MM.1S (cell line): ENCODE data around the gene CNTN5.

Experiments
- DNase-seq: peaks from one replicate; pipeline ENCODE4 v3.0.0-alpha.2; 2015
- H2AFZ ChIP-seq: fragments of 300-600 bp; sonication (generic); 2 replicates; pipeline ENCODE4 v1.6.0; 2016; ENCODE audit warnings: antibody characterized with exemption, low read length
- H3F3A ChIP-seq: fragments of 300-600 bp; sonication (generic); 2 replicates; pipeline ENCODE4 v1.6.1; 2016; ENCODE audit warnings: mild to moderate bottlenecking, antibody characterized with exemption, low read length, moderate library complexity, mixed read lengths; ENCODE audit not compliant: insufficient read depth
- H3K27ac ChIP-seq: fragments of 300-600 bp; sonication (generic); 2 replicates; pipeline ENCODE4 v1.5.1; 2016; ENCODE audit warnings: mild to moderate bottlenecking, low read length
- H3K27me3 ChIP-seq: fragments of 300-600 bp; sonication (generic); replicated peaks from 2 replicates; pipeline ENCODE4 v1.6.0; 2016; ENCODE audit warnings: low read length; ENCODE audit not compliant: insufficient read depth
- H3K36me3 ChIP-seq: fragments of 300-600 bp; sonication (generic); replicated peaks from 2 replicates; pipeline ENCODE4 v1.6.1; 2016; ENCODE audit warnings: mild to moderate bottlenecking, low read length, mixed read lengths; ENCODE audit not compliant: insufficient read depth
- H3K4me1 ChIP-seq: fragments of 300-600 bp; sonication (generic); 2 replicates; pipeline ENCODE4 v1.6.1; 2016; ENCODE audit warnings: low read length, mixed read lengths
- H3K4me2 ChIP-seq: fragments of 300-600 bp; sonication (generic); 2 replicates; pipeline ENCODE4 v1.6.0; 2016; ENCODE audit warnings: low read depth, low read length
- H3K4me3 ChIP-seq: fragments of 300-600 bp; sonication (generic); 2 replicates; pipeline ENCODE4 v1.5.1; 2016; ENCODE audit warnings: low read length, mixed read lengths
- H3K79me2 ChIP-seq: fragments of 300-600 bp; sonication (generic); 2 replicates; pipeline ENCODE4 v1.6.1; 2016; ENCODE audit warnings: mixed run types, low read length, mixed read lengths
- H3K9ac ChIP-seq: fragments of 300-600 bp; sonication (generic); 2 replicates; pipeline ENCODE4 v1.6.1; 2016; ENCODE audit warnings: low read length, mixed read lengths
- H3K9me2 ChIP-seq: fragments of 300-600 bp; sonication (generic); replicated peaks from 2 replicates; pipeline ENCODE4 v1.6.1; 2016; ENCODE audit warnings: mild to moderate bottlenecking, low read length, mixed read lengths; ENCODE audit not compliant: insufficient read depth
- H3K9me3 ChIP-seq: fragments of 300-600 bp; sonication (generic); replicated peaks from 2 replicates; pipeline ENCODE4 v1.6.1; 2016; ENCODE audit warnings: mild to moderate bottlenecking, low read length, mixed read lengths; ENCODE audit not compliant: insufficient read depth
- H4K20me1 ChIP-seq: fragments of 300-600 bp; sonication (generic); 2 replicates; pipeline ENCODE4 v1.6.1; 2016; ENCODE audit warnings: mild to moderate bottlenecking, low read length, moderate library complexity, mixed read lengths; ENCODE audit not compliant: insufficient read depth
- EZH2 ChIP-seq: fragments of 300-600 bp; sonication (generic); optimal IDR thresholded peaks from 2 replicates; pipeline ENCODE3; 2017; ENCODE audit warnings: low read depth, mild to moderate bottlenecking, antibody characterized with exemption, low read length, mixed read lengths
- EZH2phosphoT487 ChIP-seq: fragments of 300-600 bp; sonication (generic); IDR thresholded peaks from 2 replicates; pipeline ENCODE4 v1.6.1; 2018; ENCODE audit warnings: antibody characterized with exemption, low read length
- TF ChIP-seq, protein P1 (sequence below): fragments of 300-600 bp; sonication (generic); IDR thresholded peaks from 2 replicates; pipeline ENCODE4 v1.5.1; 2016; ENCODE audit warnings: antibody characterized with exemption, low read length, mixed read lengths

The CNTN5 gene

DNA sequence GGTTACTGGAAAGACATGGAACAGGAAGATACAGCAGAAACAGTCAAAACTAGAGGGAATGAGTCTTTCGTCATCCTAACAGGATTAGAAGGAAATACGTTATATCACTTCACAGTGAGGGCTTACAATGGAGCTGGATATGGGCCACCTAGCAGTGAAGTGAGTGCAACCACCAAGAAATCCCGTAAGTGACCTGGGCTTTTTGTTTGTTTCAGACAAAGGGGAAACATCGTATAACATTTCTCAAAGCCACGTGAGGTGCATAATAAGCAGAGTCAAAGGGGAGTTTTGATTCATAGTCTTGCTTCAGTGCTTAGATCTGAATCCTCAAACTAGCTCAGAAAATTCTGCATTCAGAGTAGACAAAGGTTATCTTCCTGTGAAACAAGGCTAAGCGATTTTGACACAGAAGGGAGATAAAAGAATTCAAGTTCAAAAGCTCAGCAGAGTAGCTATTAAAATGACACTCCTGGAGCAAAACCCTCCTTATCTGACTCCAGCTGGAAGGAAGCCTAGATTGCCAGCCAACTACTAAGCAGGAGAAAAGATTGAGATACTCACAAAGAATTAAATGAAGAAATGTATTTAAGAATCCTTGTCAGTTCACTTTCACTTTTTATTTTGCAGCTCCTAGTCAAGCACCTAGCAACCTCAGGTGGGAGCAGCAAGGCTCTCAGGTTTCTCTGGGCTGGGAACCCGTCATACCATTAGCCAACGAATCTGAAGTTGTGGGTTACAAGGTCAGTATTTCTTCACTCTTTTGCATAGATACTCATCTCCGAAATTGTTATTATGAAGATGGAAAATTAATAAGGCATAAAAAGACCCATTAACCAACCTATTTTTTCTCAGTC, 1319.9 kb downstream of the CNTN5 start:
- TF ChIP-seq EZH2phosphoT487 (no peak), EZH2 (no peak)
- TF ChIP-seq, protein P1, sequence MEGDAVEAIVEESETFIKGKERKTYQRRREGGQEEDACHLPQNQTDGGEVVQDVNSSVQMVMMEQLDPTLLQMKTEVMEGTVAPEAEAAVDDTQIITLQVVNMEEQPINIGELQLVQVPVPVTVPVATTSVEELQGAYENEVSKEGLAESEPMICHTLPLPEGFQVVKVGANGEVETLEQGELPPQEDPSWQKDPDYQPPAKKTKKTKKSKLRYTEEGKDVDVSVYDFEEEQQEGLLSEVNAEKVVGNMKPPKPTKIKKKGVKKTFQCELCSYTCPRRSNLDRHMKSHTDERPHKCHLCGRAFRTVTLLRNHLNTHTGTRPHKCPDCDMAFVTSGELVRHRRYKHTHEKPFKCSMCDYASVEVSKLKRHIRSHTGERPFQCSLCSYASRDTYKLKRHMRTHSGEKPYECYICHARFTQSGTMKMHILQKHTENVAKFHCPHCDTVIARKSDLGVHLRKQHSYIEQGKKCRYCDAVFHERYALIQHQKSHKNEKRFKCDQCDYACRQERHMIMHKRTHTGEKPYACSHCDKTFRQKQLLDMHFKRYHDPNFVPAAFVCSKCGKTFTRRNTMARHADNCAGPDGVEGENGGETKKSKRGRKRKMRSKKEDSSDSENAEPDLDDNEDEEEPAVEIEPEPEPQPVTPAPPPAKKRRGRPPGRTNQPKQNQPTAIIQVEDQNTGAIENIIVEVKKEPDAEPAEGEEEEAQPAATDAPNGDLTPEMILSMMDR = no peak
- Histone ChIP-seq H3F3A (no peaks in the 10 kb centered on the region), H3K79me2 (no peaks in the 10 kb centered on the region), H3K9me3 (no peaks in the 10 kb centered on the region), H3K4me3 (no peak overlapping the region), H2AFZ (no peak overlapping the region), H3K27ac (no peak overlapping the region), H3K36me3 (no peaks in the 10 kb centered on the region), H3K4me2 (no peak overlapping the region), H3K9ac (no peak overlapping the region), H4K20me1 (no peaks in the 10 kb centered on the region), H3K27me3 (no peaks in the 10 kb centered on the region), H3K4me1 (no peaks in the 10 kb centered on the region), H3K9me2 (no peaks in the 10 kb centered on the region)
- DNase-seq = no peak

DNA sequence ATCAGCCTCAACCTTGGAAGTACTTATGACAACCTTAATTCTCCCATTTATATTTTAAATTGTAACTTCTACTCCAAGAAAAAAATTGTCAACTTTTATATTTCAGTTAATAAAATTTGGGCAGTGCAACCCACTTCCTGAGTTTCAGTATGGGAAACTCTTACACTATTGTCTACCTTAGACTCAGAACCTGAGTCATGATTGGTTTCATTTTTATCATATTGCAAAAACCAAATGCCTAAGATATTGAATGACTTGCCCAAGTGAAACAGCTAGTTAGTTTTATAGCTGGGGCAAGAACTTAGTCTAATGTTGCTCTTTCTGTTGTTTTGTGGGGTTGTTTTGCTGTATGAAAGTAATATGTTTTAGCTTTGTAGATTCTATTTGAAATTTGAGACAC, 1332.3 kb downstream of the CNTN5 start:
- TF ChIP-seq, protein P1 = no peak
- no peak for TF ChIP-seq EZH2phosphoT487
- no peak for TF ChIP-seq EZH2

DNA sequence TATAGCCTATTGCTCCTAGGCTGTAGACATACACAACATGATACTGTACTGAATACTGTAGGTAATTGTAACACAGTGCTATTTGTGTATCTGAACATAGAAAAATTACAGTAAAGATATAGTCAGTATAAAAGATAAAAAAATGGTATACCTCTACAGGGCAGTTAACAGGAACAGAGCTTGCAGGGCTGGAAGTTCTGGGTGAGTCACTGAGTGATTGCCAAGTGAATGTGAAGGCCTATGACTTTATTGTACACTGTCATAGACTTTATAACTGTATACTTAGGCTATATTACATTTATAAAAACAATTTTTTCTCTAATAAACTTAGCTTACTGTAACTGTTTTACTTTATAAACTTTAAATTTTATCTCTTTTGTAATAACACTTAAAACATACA, 1334.0 kb downstream of the CNTN5 start:
- H3K36me3 ChIP-seq = no peaks in the 10 kb centered on the region
- no peak overlapping the region for H2AFZ ChIP-seq
- TF ChIP-seq, protein P1 = no peak
- TF ChIP-seq EZH2 = no peak
- TF ChIP-seq EZH2phosphoT487 = no peak
- H3K9ac ChIP-seq = no peak overlapping the region
- H3K4me3 ChIP-seq = no peak overlapping the region
- no peak overlapping the region for H3K4me2 ChIP-seq
- H3K27me3 ChIP-seq = no peaks in the 10 kb centered on the region
- H3F3A ChIP-seq = no peaks in the 10 kb centered on the region; the same call in 1 of the 2 replicates
- H3K79me2 ChIP-seq = no peaks in the 10 kb centered on the region
- DNase-seq = no peak
- H4K20me1 ChIP-seq = no peaks in the 10 kb centered on the region
- H3K9me3 ChIP-seq = no peaks in the 10 kb centered on the region
- no peaks in the 10 kb centered on the region for H3K9me2 ChIP-seq
- peaks cover 5% of the 10 kb centered on the region; the same call in 1 of the 2 replicates for H3K4me1 ChIP-seq
- H3K27ac ChIP-seq = no peak overlapping the region

More for the DNA sequence above, 1332.3 kb downstream of the CNTN5 start:
- H3K27ac ChIP-seq = no peak overlapping the region
- no peaks in the 10 kb centered on the region for H3K9me3 ChIP-seq
- peak overlapping the region; percentile 3; the same call in 1 of the 2 replicates for H3K4me2 ChIP-seq
- no peak overlapping the region for H3K4me3 ChIP-seq
- H3K4me1 ChIP-seq = peaks cover 5% of the 10 kb centered on the region; the same call in 1 of the 2 replicates
- H3F3A ChIP-seq = no peaks in the 10 kb centered on the region; the same call in 1 of the 2 replicates
- H3K36me3 ChIP-seq = no peaks in the 10 kb centered on the region
- no peak overlapping the region for H3K9ac ChIP-seq
- DNase-seq = peak; percentile 45
- H4K20me1 ChIP-seq = no peaks in the 10 kb centered on the region
- H3K9me2 ChIP-seq = no peaks in the 10 kb centered on the region
- H3K79me2 ChIP-seq = no peaks in the 10 kb centered on the region
- H2AFZ ChIP-seq = no peak overlapping the region
- H3K27me3 ChIP-seq = no peaks in the 10 kb centered on the region
